PFSK-1 (cell line): ENCODE measurements around the gene EGFL8.

Experiments
- FOXP2 ChIP-seq: optimal IDR thresholded peaks from 2 replicates; pipeline ENCODE3; 2011; ENCODE audit warnings: borderline replicate concordance, control low read depth, inconsistent platforms; ENCODE audit not compliant: insufficient read depth; ENCODE audit errors: extremely low read length, extremely low read depth
- POLR2AphosphoS5 ChIP-seq: IDR thresholded peaks from 2 replicates; pipeline ENCODE4 v1.6.1; 2012; ENCODE audit warnings: low read depth, mild to moderate bottlenecking, control low read depth, low read length, moderate library complexity
- SIN3A ChIP-seq: IDR thresholded peaks from 2 replicates; pipeline ENCODE4 v1.6.1; 2012; ENCODE audit warnings: mild to moderate bottlenecking, low read length, moderate library complexity, borderline replicate concordance; ENCODE audit not compliant: insufficient read depth
- TAF1 ChIP-seq: IDR thresholded peaks from 2 replicates; pipeline ENCODE4 v1.6.1; 2012; ENCODE audit warnings: low read length, control low read depth, borderline replicate concordance; ENCODE audit not compliant: insufficient read depth
- TF ChIP-seq, protein P1 (sequence below), 2 experiments: IDR thresholded peaks; 2 replicates each; pipeline versions ENCODE4 v1.6.1 to v1.8.0; 2011 to 2012; ENCODE audit warnings: low read depth in 2 of 2, low read length in 2 of 2, control low read depth in 1 of 2, inconsistent platforms in 1 of 2, mild to moderate bottlenecking in 1 of 2, moderate library complexity in 1 of 2; ENCODE audit not compliant: insufficient read depth in 1 of 2

DNA sequence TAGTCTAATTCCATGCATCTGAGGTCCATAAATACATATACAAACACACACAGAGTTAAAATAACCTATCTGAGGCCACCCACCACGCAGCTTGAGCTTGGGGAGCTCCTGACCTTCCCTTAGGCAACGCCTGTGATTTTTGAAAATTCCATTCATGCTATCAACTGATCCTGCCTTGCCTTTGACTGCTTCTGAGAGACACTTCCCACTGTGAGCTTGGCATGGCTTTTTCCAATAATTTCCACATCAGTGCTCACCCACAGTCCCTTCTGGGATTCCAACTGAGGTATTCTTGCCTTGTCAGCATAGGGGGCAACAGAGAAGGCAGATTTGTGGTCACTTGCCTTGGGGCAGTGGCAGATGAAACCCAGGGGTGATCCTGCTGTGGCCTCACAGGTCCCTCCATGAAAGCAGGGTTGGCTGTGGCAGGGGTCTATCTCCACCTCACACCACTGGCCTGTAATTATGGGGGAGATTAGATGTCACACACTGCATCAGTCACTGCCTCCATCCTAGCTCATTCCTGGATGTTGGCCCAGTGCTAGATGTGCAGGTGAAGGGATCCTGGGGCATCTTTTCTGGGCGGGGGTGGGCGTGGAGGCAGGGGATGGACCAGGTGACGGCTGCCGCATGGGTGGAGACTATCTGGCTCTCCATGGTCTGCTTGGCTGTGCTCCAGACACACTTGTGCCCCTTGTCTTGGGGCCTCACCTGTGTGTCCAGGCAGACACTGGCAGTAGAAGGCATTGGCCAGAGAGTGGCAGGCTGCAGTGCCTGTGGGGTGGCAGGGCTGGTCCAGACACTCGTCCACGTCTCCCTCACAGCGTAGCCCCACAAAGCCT, 39.3 kb downstream of the EGFL8 start:
- no peak for TF ChIP-seq POLR2AphosphoS5
- TF ChIP-seq, protein P1, sequence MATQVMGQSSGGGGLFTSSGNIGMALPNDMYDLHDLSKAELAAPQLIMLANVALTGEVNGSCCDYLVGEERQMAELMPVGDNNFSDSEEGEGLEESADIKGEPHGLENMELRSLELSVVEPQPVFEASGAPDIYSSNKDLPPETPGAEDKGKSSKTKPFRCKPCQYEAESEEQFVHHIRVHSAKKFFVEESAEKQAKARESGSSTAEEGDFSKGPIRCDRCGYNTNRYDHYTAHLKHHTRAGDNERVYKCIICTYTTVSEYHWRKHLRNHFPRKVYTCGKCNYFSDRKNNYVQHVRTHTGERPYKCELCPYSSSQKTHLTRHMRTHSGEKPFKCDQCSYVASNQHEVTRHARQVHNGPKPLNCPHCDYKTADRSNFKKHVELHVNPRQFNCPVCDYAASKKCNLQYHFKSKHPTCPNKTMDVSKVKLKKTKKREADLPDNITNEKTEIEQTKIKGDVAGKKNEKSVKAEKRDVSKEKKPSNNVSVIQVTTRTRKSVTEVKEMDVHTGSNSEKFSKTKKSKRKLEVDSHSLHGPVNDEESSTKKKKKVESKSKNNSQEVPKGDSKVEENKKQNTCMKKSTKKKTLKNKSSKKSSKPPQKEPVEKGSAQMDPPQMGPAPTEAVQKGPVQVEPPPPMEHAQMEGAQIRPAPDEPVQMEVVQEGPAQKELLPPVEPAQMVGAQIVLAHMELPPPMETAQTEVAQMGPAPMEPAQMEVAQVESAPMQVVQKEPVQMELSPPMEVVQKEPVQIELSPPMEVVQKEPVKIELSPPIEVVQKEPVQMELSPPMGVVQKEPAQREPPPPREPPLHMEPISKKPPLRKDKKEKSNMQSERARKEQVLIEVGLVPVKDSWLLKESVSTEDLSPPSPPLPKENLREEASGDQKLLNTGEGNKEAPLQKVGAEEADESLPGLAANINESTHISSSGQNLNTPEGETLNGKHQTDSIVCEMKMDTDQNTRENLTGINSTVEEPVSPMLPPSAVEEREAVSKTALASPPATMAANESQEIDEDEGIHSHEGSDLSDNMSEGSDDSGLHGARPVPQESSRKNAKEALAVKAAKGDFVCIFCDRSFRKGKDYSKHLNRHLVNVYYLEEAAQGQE (IDR thresholded peaks at IDR 0.05; ENCODE audit: insufficient read depth in 1 of 2, low read depth in 2 of 2, low read length in 2 of 2), result no peak
- no peak for TF ChIP-seq SIN3A
- TF ChIP-seq TAF1, result no peak
- no peak for TF ChIP-seq FOXP2
